CD4-positive, alpha-beta T cell (primary cell): Measurements from ENCODE around the gene ABL1. TPM values are rescaled to one million over a fixed set of nuclear protein-coding genes. Genes with fewer than 3 reads are reported as not detected.

ENCODE experiments used
- ATAC-seq: fragments of 200-7000 bp; cut with Tn5 transposase; one replicate; pipeline ENCODE4 v1.10.0; 2022; ENCODE audit warnings: mild to moderate bottlenecking; ENCODE audit not compliant: poor library complexity
- CTCF ChIA-PET: fragments of 350-600 bp; sonication (Branson Sonifier 250); formaldehyde crosslinking; loops from one replicate; lab custom pipeline; 2021; ENCODE audit warnings: antibody characterized with exemption, inconsistent platforms; lab: Charles Lee
- POLR2A ChIA-PET: fragments of 350-600 bp; sonication (Branson Sonifier 250); formaldehyde crosslinking; loops from one replicate; lab custom pipeline; 2021; ENCODE audit warnings: antibody characterized with exemption, inconsistent platforms; lab: Charles Lee
- DNase-seq, 14 experiments: peaks; one replicate each; pipeline ENCODE4 v3.0.0-alpha.2; 2013 to 2020; ENCODE audit warnings: mixed read lengths in 2 of 14
- H3K27ac ChIP-seq, 2 donors: one replicate each; pipeline versions ENCODE4 v1.5.1 to v1.7.0; 2013; ENCODE audit warnings: low read length in 2 of 2, low read depth in 1 of 2, mild to moderate bottlenecking in 1 of 2
- H3K27me3 ChIP-seq, 2 experiments: 1 replicate in 1 of 2; 2 replicates in 1 of 2; pipeline versions ENCODE4 v1.6.1 to v1.7.0; 2013; ENCODE audit warnings: low read length in 2 of 2, control low read depth in 1 of 2, mild to moderate bottlenecking in 1 of 2, moderate library complexity in 1 of 2; ENCODE audit not compliant: insufficient read depth in 2 of 2, control insufficient read depth in 1 of 2
- H3K36me3 ChIP-seq: one replicate; pipeline ENCODE4 v1.6.1; 2013; ENCODE audit warnings: low read length, control low read depth; ENCODE audit not compliant: insufficient read depth
- H3K4me1 ChIP-seq: one replicate; pipeline ENCODE4 v1.6.1; 2013; ENCODE audit warnings: low read length, control low read depth; ENCODE audit not compliant: insufficient read depth
- H3K4me3 ChIP-seq: one replicate; pipeline ENCODE4 v1.5.1; 2013; ENCODE audit warnings: mild to moderate bottlenecking, low read length, moderate library complexity
- H3K9me3 ChIP-seq, 2 experiments: 1 replicate in 1 of 2; 2 replicates in 1 of 2; pipeline versions ENCODE4 v1.6.1 to v1.7.0; 2013; ENCODE audit warnings: low read length in 2 of 2, mild to moderate bottlenecking in 2 of 2, control low read depth in 1 of 2, moderate library complexity in 1 of 2; ENCODE audit not compliant: control insufficient read depth in 1 of 2, insufficient read depth in 1 of 2
- H3K27ac Mint-ChIP-seq: one replicate; pipeline ENCODE4 v1.8.0; 2020; ENCODE audit warnings: mixed read lengths
- H3K27me3 Mint-ChIP-seq: one replicate; pipeline ENCODE4 v1.8.0; 2021; ENCODE audit warnings: mixed read lengths
- H3K36me3 Mint-ChIP-seq: one replicate; pipeline ENCODE4 v1.8.0; 2021; ENCODE audit warnings: low read depth, mixed read lengths
- H3K4me1 Mint-ChIP-seq: one replicate; pipeline ENCODE4 v1.8.0; 2021; ENCODE audit warnings: low read depth, mixed read lengths
- H3K4me3 Mint-ChIP-seq: one replicate; pipeline ENCODE4 v1.8.0; 2020; ENCODE audit warnings: mild to moderate bottlenecking, mixed read lengths
- H3K9me3 Mint-ChIP-seq: one replicate; pipeline ENCODE4 v1.8.0; 2020; ENCODE audit warnings: mixed read lengths
- CTCF ChIP-seq: fragments of 200-600 bp; IDR thresholded peaks from one replicate; pipeline ENCODE4 v1.8.0; 2022; ENCODE audit warnings: antibody characterized with exemption, mild to moderate bottlenecking
- intact Hi-C, 2 experiments: fragments of 100-400 bp; cut with DNase I in 1 of 2; cut with micrococcal nuclease in 1 of 2; formaldehyde crosslinking; loops; one replicate each; pipeline versions ENCODE4 v1.15.1 to v1.9.0; 2023 to 2025; cut with DNase I, micrococcal nuclease
- total RNA-seq, 174 experiments: library from RNA in 2 of 174; stranded (reverse) in 2 of 174; gene quantifications; one replicate each; pipeline ENCODE4 v1.2.3 and lab custom pipeline; 2021 to 2026

Gene ABL1
- total RNA-seq, 2 experiments from 2014 or later: 29.8 to 33.7 TPM

GRCh38 chr9:130886981-130887380 is 51.9 kb downstream of the ABL1 start:
- Histone ChIP-seq H3K27ac (no peak overlapping the region), H3K9me3 (no peaks in the 10 kb centered on the region), H3K4me3 (no peak overlapping the region), H3K4me1 (no peaks in the 10 kb centered on the region), H3K27me3 (no peaks in the 10 kb centered on the region), H3K36me3 (peaks cover 43% of the 10 kb centered on the region)
- Mint-ChIP-seq H3K27me3 (no peaks in the 10 kb centered on the region), H3K9me3 (no peaks in the 10 kb centered on the region), H3K27ac (no peak overlapping the region), H3K4me3 (no peak overlapping the region), H3K36me3 (peaks cover 59% of the 10 kb centered on the region), H3K4me1 (no peaks in the 10 kb centered on the region)
- intact Hi-C loops: no loop called here
- ATAC-seq (no peak), DNase-seq (no peak)
- ChIA-PET POLR2A (no interaction called here), CTCF (interaction anchor here (0.6 kb wide), 1 partner anchor 650 kb away, joined by 3 read pairs; no protein-coding TSS in a partner anchor)
- TF ChIP-seq CTCF: no peak

GRCh38 chr9:130887494-130888144 is 52.6 kb downstream of the ABL1 start:
- POLR2A ChIA-PET: no interaction called here
- no peak for TF ChIP-seq CTCF

GRCh38 chr9:130888146-130888885 is 53.3 kb downstream of the ABL1 start:
- H3K36me3 ChIP-seq: peaks cover 40% of the 10 kb centered on the region
- Mint-ChIP-seq H3K27ac (no peak overlapping the region), H3K27me3 (no peaks in the 10 kb centered on the region), H3K4me1 (no peaks in the 10 kb centered on the region), H3K4me3 (no peak overlapping the region), H3K36me3 (peaks cover 50% of the 10 kb centered on the region), H3K9me3 (no peaks in the 10 kb centered on the region)
- TF ChIP-seq CTCF: no peak
- CTCF ChIA-PET: no interaction called here
- no peaks in the 10 kb centered on the region for H3K4me1 ChIP-seq
- ATAC-seq (no peak), DNase-seq (no peak)
- H3K27me3 ChIP-seq: no peaks in the 10 kb centered on the region
- intact Hi-C loops: no loop called here
- no peaks in the 10 kb centered on the region for H3K9me3 ChIP-seq
- no peak overlapping the region for H3K4me3 ChIP-seq
- H3K27ac ChIP-seq: no peak overlapping the region
- POLR2A ChIA-PET: no interaction called here

More at GRCh38 chr9:130887494-130888144, 52.6 kb downstream of the ABL1 start:
- ATAC-seq: no peak
- H3K36me3 Mint-ChIP-seq: peaks cover 55% of the 10 kb centered on the region
- H3K36me3 ChIP-seq: peaks cover 40% of the 10 kb centered on the region
- H3K9me3 Mint-ChIP-seq: no peaks in the 10 kb centered on the region
- H3K4me3 Mint-ChIP-seq: no peak overlapping the region
- H3K27me3 Mint-ChIP-seq: no peaks in the 10 kb centered on the region
- CTCF ChIA-PET: interaction anchor here (0.6 kb wide), 1 partner anchor 651 kb away, joined by 3 read pairs; no protein-coding TSS in a partner anchor
- no peak overlapping the region for H3K27ac Mint-ChIP-seq
- no peaks in the 10 kb centered on the region for H3K4me1 ChIP-seq
- no peak for DNase-seq
- no peaks in the 10 kb centered on the region for H3K9me3 ChIP-seq
- H3K27me3 ChIP-seq: no peaks in the 10 kb centered on the region
- no peaks in the 10 kb centered on the region for H3K4me1 Mint-ChIP-seq
- intact Hi-C loops: no loop called here
- no peak overlapping the region for H3K27ac ChIP-seq
- no peak overlapping the region for H3K4me3 ChIP-seq
